ENCODE data around the gene HIPK2.

- TF ChIP-seq CTCF (IDR thresholded peaks at IDR 0.05) (no peak), POLR2A (IDR thresholded peaks at IDR 0.05) (no peak)
Measured at GRCh38 chr7:139811066-139811465, 33.3 kb upstream of the HIPK2 start.

Measured in body of pancreas (tissue), 4 donors.